Osteocyte (in vitro differentiated cells): ENCODE data around the gene ONECUT3. TPM values are rescaled to one million over a fixed set of nuclear protein-coding genes. Genes with fewer than 3 reads are reported as not detected.

Source experiments
- DNase-seq: peaks from one replicate; pipeline ENCODE4 v3.0.0; 2021; ENCODE audit warnings: mixed read lengths; ENCODE audit not compliant: unreplicated experiment; ENCODE audit errors: extremely low spot score
- H3K27ac Mint-ChIP-seq: one replicate; pipeline ENCODE4 v1.8.0; 2021; ENCODE audit warnings: mild to moderate bottlenecking, mixed read lengths; ENCODE audit not compliant: unreplicated experiment
- H3K27me3 Mint-ChIP-seq: one replicate; pipeline ENCODE4 v1.8.0; 2021; ENCODE audit warnings: mixed read lengths; ENCODE audit not compliant: unreplicated experiment
- H3K36me3 Mint-ChIP-seq: one replicate; pipeline ENCODE4 v1.8.0; 2021; ENCODE audit warnings: mixed read lengths; ENCODE audit not compliant: unreplicated experiment
- H3K4me1 Mint-ChIP-seq: one replicate; pipeline ENCODE4 v1.8.0; 2021; ENCODE audit warnings: mixed read lengths; ENCODE audit not compliant: unreplicated experiment
- H3K4me3 Mint-ChIP-seq: one replicate; pipeline ENCODE4 v1.8.0; 2021; ENCODE audit warnings: mild to moderate bottlenecking, moderate library complexity, mixed read lengths; ENCODE audit not compliant: unreplicated experiment
- H3K9me3 Mint-ChIP-seq: one replicate; pipeline ENCODE4 v1.8.0; 2021; ENCODE audit warnings: mixed read lengths; ENCODE audit not compliant: unreplicated experiment
- CTCF ChIP-seq: fragments of 200-600 bp; sonication (generic); IDR thresholded peaks from 2 replicates; pipeline ENCODE4 v1.5.0; 2021; ENCODE audit warnings: antibody characterized with exemption, mild to moderate bottlenecking, moderate library complexity
- total RNA-seq: library from RNA; stranded (reverse); gene quantifications from 2 replicates; pipeline ENCODE4 v1.2.1, GENCODE V29; 2021

Gene ONECUT3
- total RNA-seq, 1 donor from 2014 or later: not detected

GRCh38 chr19:1754018-1754635 is 821 bp downstream of the ONECUT3 start:
- no peak for DNase-seq
- Mint-ChIP-seq H3K27me3 (peaks cover 56% of the 10 kb centered on the region), H3K27ac (no peak overlapping the region), H3K36me3 (no peaks in the 10 kb centered on the region), H3K9me3 (no peaks in the 10 kb centered on the region), H3K4me3 (no peak overlapping the region), H3K4me1 (peaks cover 10% of the 10 kb centered on the region)
- TF ChIP-seq CTCF: no peak

GRCh38 chr19:1754636-1755466 is 1.5 kb downstream of the ONECUT3 start:
- peak overlapping the region; percentile 38 for H3K4me3 Mint-ChIP-seq
- DNase-seq: no peak
- TF ChIP-seq CTCF: no peak
- no peak overlapping the region for H3K27ac Mint-ChIP-seq
- peaks cover 10% of the 10 kb centered on the region for H3K4me1 Mint-ChIP-seq
- peaks cover 62% of the 10 kb centered on the region for H3K27me3 Mint-ChIP-seq
- no peaks in the 10 kb centered on the region for H3K9me3 Mint-ChIP-seq
- H3K36me3 Mint-ChIP-seq: no peaks in the 10 kb centered on the region

- no peak overlapping the region for H3K27ac Mint-ChIP-seq
Measured at GRCh38 chr19:1755467-1756171, 2.3 kb downstream of the ONECUT3 start.

GRCh38 chr19:1756264-1756663 is 3.0 kb downstream of the ONECUT3 start:
- H3K4me3 Mint-ChIP-seq: no peak overlapping the region

More at GRCh38 chr19:1755467-1756171, 2.3 kb downstream of the ONECUT3 start:
- no peak for DNase-seq
- no peak overlapping the region for H3K4me3 Mint-ChIP-seq
- no peaks in the 10 kb centered on the region for H3K9me3 Mint-ChIP-seq
- H3K36me3 Mint-ChIP-seq: no peaks in the 10 kb centered on the region
- peaks cover 7% of the 10 kb centered on the region for H3K4me1 Mint-ChIP-seq
- TF ChIP-seq CTCF: no peak
- peaks cover 62% of the 10 kb centered on the region for H3K27me3 Mint-ChIP-seq

More at GRCh38 chr19:1756264-1756663, 3.0 kb downstream of the ONECUT3 start:
- H3K4me1 Mint-ChIP-seq: peaks cover 7% of the 10 kb centered on the region
- TF ChIP-seq CTCF: no peak
- peaks cover 62% of the 10 kb centered on the region for H3K27me3 Mint-ChIP-seq
- no peaks in the 10 kb centered on the region for H3K9me3 Mint-ChIP-seq
- no peak overlapping the region for H3K27ac Mint-ChIP-seq
- no peaks in the 10 kb centered on the region for H3K36me3 Mint-ChIP-seq
- DNase-seq: no peak
